ENCODE data around the gene BAK1.

DNA sequence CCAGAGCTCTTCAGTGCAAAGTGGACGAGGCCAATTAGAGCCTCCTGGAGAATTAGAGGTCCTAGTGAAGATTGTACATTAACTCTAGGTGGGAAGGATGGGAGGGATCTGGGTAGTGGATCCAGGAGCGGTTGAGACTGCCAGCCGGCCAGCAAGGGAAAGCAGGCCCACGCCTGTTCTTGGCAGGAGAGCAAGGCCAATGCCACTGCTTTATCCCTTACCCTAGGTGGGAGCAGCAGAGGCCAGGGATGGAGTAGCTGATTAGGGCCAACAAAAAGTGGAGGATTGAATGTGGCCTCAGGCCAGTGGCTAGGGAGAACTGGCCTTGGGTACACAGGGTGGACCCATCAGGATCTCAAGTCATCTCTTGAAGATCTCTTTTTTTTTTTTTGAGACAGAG lies 44.8 kb upstream of the BAK1 start:
- no peak for TF ChIP-seq EZH2 (IDR thresholded peaks at IDR 0.05; ENCODE audit: borderline replicate concordance, low read length)
- TF ChIP-seq, protein P1, sequence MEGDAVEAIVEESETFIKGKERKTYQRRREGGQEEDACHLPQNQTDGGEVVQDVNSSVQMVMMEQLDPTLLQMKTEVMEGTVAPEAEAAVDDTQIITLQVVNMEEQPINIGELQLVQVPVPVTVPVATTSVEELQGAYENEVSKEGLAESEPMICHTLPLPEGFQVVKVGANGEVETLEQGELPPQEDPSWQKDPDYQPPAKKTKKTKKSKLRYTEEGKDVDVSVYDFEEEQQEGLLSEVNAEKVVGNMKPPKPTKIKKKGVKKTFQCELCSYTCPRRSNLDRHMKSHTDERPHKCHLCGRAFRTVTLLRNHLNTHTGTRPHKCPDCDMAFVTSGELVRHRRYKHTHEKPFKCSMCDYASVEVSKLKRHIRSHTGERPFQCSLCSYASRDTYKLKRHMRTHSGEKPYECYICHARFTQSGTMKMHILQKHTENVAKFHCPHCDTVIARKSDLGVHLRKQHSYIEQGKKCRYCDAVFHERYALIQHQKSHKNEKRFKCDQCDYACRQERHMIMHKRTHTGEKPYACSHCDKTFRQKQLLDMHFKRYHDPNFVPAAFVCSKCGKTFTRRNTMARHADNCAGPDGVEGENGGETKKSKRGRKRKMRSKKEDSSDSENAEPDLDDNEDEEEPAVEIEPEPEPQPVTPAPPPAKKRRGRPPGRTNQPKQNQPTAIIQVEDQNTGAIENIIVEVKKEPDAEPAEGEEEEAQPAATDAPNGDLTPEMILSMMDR (IDR thresholded peaks at IDR 0.05; ENCODE audit: low read length) = no peak

Measured in OCI-LY1 (cell line).